Pancreas (tissue), 10 donors: ENCODE results near the gene PAQR8. TPM values are rescaled to one million over a fixed set of nuclear protein-coding genes. Genes with fewer than 3 reads are reported as not detected.

ENCODE experiments used
- ATAC-seq, 4 donors: fragments of 200-7000 bp; cut with Tn5 transposase; one replicate each; pipeline versions ENCODE4 v1.8.0 to v1.9.1; 2020; ENCODE audit warnings: mild to moderate bottlenecking in 4 of 4, moderate library complexity in 4 of 4
- DNase-seq, 6 donors: peaks; one replicate each; pipeline ENCODE4 v3.0.0-alpha.2; 2020
- FAIRE-seq: peaks from 2 replicates; lab custom pipeline; 2012; peaks lifted over from hg19 to GRCh38; lab: Jason Lieb, UNC
- H3K27ac ChIP-seq, 4 donors: fragments of 200-600 bp; sonication (generic); 1 replicate in 3 of 4; 2 replicates in 1 of 4; pipeline versions ENCODE4 v1.5.0 to v1.8.0; 2020
- H3K27me3 ChIP-seq, 4 donors: fragments of 200-600 bp; one replicate each; pipeline ENCODE4 v1.8.0; 2021
- H3K36me3 ChIP-seq, 3 donors: fragments of 200-600 bp; sonication (generic) in 1 of 3; one replicate each; pipeline versions ENCODE4 v1.5.0 to v1.8.0; 2020 to 2021
- H3K4me1 ChIP-seq, 3 donors: fragments of 200-600 bp; one replicate each; pipeline ENCODE4 v1.8.0; 2021
- H3K4me3 ChIP-seq, 4 donors: fragments of 200-600 bp; sonication (generic) in 2 of 4; one replicate each; pipeline versions ENCODE4 v1.5.0 to v1.8.0; 2020 to 2021
- H3K9me3 ChIP-seq, 4 donors: fragments of 200-600 bp; one replicate each; pipeline ENCODE4 v1.8.0; 2021
- CTCF ChIP-seq, 4 donors: fragments of 200-600 bp; sonication (generic) in 3 of 4; IDR thresholded peaks; one replicate each; pipeline versions ENCODE4 v1.5.0 to v1.8.0; 2021; ENCODE audit warnings: antibody characterized with exemption in 4 of 4
- WGBS, 2 donors: extraction: QIAGEN DNeasy Blood & Tissue Kit; methylation state at CpG; one replicate each; pipeline ENCODE4 v1.1.7; 2013; 5-methylcytosine and 5-hydroxymethylcytosine counted together
- intact Hi-C, 3 donors: fragments of 100-400 bp; cut with DNase I; formaldehyde crosslinking; loops; one replicate each; pipeline versions ENCODE4 v1.11.1 to v1.14.2; 2022
- polyA plus RNA-seq, 2 donors: library from polyadenylated mRNA; stranded (reverse); fragments of 200-250 nt; gene quantifications; one replicate each; pipeline ENCODE4 v1.2.3, GENCODE V29; 2013
- total RNA-seq, 6 donors: library from RNA; stranded (reverse); fragmentation: NEBNext Ultra II Directional in 4 of 6; extraction: Animal tissue kit (Norgen Biotek cat#: 25700) in 4 of 6; gene quantifications; one replicate each; pipeline versions ENCODE4 v1.2.1 to v1.2.4, GENCODE V29; 2021 to 2023
- donor health status: healthy with polysubstance abuse.
- donor health status: DM: no; HTN: no; CAD: no; lungs with moderate emphysema.
- donor health status: DM: no; HTN: no; CAD: no.
- donor health status: control.
- donor health status: control.
- donor health status: Bipolar disorder and iron deficiency.
- donor health status: DM: yes; HTN: yes; CAD: no.
- donor health status: DM: no; HTN: no; CAD: no.
- donor health status: DM: no; HTN: no; CAD: no.
- donor health status: DM: yes; HTN: yes; CAD: no.

The PAQR8 gene
- total and polyA plus RNA-seq, 8 donors, result 0.71 to 6.1 (median 2.0) TPM

DNA sequence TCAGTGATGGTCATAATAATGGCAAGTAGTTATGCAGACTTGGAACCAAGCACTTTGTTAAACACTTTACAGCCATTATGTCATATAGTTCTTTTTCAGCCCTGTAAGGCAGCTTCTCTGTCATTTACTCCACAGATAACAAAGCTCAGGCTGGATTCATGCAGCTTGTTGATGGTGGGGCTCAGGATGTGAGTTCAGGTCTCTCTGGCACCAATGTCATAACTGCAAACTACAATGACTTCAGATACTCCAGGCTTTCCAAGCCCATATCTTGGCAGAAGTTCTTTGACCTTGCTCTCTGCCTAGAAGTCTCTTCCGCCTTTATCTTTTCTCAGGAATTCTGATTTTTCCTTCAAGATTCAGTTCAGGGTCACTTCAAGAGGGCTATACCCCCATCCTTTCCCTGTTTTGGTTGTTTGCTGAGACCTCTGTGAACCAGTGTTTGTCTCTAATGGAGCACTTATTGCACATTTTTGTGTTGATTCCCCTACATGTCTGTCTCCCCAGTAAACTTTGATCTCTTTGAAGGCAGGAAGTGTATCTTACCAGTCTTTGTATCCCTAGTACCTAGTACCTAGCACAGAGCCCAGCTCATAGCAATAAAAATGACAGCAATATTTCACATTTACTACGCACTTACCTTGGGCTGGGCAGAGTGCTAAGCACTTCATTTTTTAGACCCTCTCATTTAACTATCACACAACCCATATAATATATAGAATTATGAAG is 38.5 kb downstream of the PAQR8 start:
- TF ChIP-seq CTCF (IDR thresholded peaks at IDR 0.05), result no peak
- ATAC-seq (no peak), FAIRE-seq (no peak), DNase-seq (no peak)
- Histone ChIP-seq H3K27ac (no peak overlapping the region), H3K9me3 (no peaks in the 10 kb centered on the region), H3K36me3 (no peaks in the 10 kb centered on the region), H3K4me1 (no peaks in the 10 kb centered on the region), H3K27me3 (no peaks in the 10 kb centered on the region), H3K4me3 (no peak overlapping the region)
- 49 to 52% methylated on average over 2 of the region's 2 CpGs for WGBS, 2 donors
- intact Hi-C loops, result loop anchor here in 1 of 3 donors (10.0 kb wide), 1 partner anchor 106 kb away; no protein-coding TSS in a partner anchor

GRCh38 chr6:52403086-52403485 is 41.1 kb downstream of the PAQR8 start:
- H3K36me3 ChIP-seq, result no peaks in the 10 kb centered on the region
- H3K4me3 ChIP-seq, result no peak overlapping the region
- no peaks in the 10 kb centered on the region for H3K4me1 ChIP-seq
- intact Hi-C loops, result loop anchor here in 1 of 3 donors (10.0 kb wide), 1 partner anchor 108 kb away; no protein-coding TSS in a partner anchor
- DNase-seq (peak in 1 of 6 donors; percentile 52), ATAC-seq (no peak), FAIRE-seq (no peak)
- no peak overlapping the region for H3K27ac ChIP-seq
- no peak for TF ChIP-seq CTCF (IDR thresholded peaks at IDR 0.05)
- 95 to 98% methylated on average over 26 of the region's 26 CpGs for whole genome bisulfite sequencing, 2 donors
- H3K27me3 ChIP-seq, result no peaks in the 10 kb centered on the region
- H3K9me3 ChIP-seq, result no peaks in the 10 kb centered on the region

DNA sequence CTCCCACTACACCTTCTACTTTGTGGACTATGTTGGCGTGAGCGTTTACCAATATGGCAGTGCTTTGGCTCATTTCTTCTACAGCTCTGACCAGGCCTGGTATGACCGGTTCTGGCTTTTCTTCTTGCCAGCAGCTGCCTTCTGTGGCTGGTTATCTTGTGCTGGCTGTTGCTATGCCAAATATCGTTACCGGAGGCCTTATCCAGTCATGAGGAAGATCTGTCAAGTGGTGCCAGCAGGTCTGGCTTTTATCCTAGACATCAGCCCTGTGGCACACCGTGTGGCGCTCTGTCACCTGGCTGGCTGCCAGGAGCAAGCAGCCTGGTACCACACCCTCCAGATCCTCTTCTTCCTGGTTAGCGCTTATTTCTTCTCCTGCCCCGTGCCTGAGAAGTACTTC is 41.7 kb downstream of the PAQR8 start:
- TF ChIP-seq CTCF (IDR thresholded peaks at IDR 0.05), result no peak
- Histone ChIP-seq H3K9me3 (no peaks in the 10 kb centered on the region), H3K27ac (no peak overlapping the region), H3K4me3 (no peak overlapping the region), H3K36me3 (no peaks in the 10 kb centered on the region), H3K4me1 (no peaks in the 10 kb centered on the region), H3K27me3 (no peaks in the 10 kb centered on the region)
- intact Hi-C loops, result loop anchor here in 1 of 3 donors (10.0 kb wide), 1 partner anchor 109 kb away; no protein-coding TSS in a partner anchor
- DNase-seq, result peak in 3 of 6 donors; percentile 17 to 63 (median 33)
- peak; percentile 33 to 72 (median 60) for ATAC-seq
- no peak for FAIRE-seq
- WGBS, 2 donors, result 45% methylated on average over 9 of the region's 9 CpGs

DNA sequence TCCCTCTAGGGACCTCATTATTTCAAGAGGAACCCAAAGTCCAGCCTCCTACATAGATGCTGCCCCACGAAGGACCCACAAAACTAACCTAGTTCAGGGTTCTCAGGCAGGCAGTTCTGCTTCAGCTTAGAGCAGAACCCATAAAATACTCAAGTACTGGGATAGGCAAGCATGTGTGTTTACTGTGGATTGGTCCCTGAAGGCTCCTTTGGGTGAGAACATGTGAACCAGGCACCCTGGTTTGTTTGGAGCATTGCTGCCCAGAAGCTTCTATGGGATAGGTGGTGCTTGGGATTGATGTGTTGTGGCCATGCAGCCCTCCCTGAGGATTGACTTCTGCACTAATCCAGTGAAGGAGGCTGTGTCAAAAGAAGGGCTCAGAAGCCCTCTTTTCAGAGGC is 43.3 kb downstream of the PAQR8 start:
- WGBS, 2 donors, result 59 to 80% methylated on average over 1 of the region's 1 CpG
- Histone ChIP-seq H3K27me3 (no peaks in the 10 kb centered on the region), H3K27ac (no peak overlapping the region), H3K4me1 (no peaks in the 10 kb centered on the region), H3K4me3 (no peak overlapping the region), H3K36me3 (no peaks in the 10 kb centered on the region), H3K9me3 (no peaks in the 10 kb centered on the region)
- FAIRE-seq (no peak), DNase-seq (no peak), ATAC-seq (no peak)
- intact Hi-C loops, result loop anchor here in 1 of 3 donors (10.0 kb wide), 1 partner anchor 110 kb away; no protein-coding TSS in a partner anchor
- TF ChIP-seq CTCF (IDR thresholded peaks at IDR 0.05), result no peak

DNA sequence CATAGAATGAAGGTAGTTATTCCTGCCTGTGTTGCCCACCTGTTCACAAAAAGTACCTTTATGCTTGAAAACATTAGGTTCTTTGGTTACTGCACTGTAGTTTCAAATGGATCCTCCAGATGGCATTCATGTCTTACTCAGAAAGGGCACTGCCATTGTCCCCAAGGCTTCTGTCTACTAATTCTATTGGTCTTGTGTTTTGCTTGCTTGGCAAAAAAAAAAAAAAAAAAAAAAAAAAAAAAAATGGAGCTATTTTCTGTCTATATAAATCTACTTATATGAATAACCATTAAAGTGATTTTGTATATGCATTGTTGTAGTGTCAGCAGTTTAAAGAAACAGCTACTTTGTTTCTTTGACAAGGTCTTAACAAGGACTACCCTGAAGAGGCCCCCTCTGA is 45.5 kb downstream of the PAQR8 start:
- intact Hi-C loops, result loop anchor here in 1 of 3 donors (10.0 kb wide), 1 partner anchor 113 kb away; no protein-coding TSS in a partner anchor
- ATAC-seq (peak in 3 of 4 donors; percentile 66 to 68 (median 67)), FAIRE-seq (no peak)

More for the DNA sequence above, 45.5 kb downstream of the PAQR8 start:
- no peak for DNase-seq
- peak in 1 of 4 donors; percentile 16 for TF ChIP-seq CTCF (IDR thresholded peaks at IDR 0.05)
- no peaks in the 10 kb centered on the region for H3K36me3 ChIP-seq
- H3K4me1 ChIP-seq, result no peaks in the 10 kb centered on the region
- H3K4me3 ChIP-seq, result no peak overlapping the region
- H3K27me3 ChIP-seq, result no peaks in the 10 kb centered on the region
- H3K9me3 ChIP-seq, result no peaks in the 10 kb centered on the region
- no peak overlapping the region for H3K27ac ChIP-seq
